HG03354 (cell line): ENCODE results near the gene IL1RL1.

Experiments used
- ATAC-seq: cut with Tn5 transposase; IDR thresholded peaks from one replicate; pipeline ENCODE4 v1.9.1; 2021; ENCODE audit warnings: mild to moderate bottlenecking; ENCODE audit not compliant: unreplicated experiment, poor library complexity, severe bottlenecking

IL1RL1 gene

DNA sequence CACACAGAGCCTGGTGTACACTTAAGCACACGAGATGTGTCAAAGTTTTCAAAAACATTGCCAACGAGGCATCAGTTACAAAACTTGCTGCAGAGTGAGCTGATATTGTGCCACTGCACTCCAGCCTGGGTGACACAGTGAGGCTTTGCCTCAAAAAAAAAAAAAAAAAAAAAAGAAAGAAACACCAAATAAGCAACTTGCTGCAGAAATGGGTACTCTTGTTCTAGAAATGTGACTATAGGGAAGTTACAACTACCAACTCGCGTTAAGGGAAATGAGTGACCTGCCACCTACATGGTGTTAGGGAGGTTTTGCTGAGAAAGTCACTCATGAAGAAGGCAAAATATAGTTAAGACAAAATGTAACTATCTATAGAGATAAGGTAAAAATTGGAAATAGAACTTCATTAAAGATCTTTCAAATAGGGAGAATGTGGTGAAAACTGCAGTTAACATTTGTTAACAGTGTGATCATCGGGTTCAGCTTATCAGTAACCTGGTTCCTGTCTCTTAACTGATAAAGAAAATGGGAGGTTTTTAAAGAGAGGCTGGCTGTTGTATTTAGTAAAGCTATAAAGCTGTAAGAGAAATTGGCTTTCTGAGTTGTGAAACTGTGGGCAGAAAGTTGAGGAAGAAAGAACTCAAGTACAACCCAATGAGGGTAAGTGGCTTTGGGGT lies at the start of gene IL1RL1:
IL1RL1 (plus strand) TSS at position 600 of the 677 bp plus-strand sequence. CDS start 26,702 bp downstream, outside the sequence.
- ATAC-seq, result no peak

DNA sequence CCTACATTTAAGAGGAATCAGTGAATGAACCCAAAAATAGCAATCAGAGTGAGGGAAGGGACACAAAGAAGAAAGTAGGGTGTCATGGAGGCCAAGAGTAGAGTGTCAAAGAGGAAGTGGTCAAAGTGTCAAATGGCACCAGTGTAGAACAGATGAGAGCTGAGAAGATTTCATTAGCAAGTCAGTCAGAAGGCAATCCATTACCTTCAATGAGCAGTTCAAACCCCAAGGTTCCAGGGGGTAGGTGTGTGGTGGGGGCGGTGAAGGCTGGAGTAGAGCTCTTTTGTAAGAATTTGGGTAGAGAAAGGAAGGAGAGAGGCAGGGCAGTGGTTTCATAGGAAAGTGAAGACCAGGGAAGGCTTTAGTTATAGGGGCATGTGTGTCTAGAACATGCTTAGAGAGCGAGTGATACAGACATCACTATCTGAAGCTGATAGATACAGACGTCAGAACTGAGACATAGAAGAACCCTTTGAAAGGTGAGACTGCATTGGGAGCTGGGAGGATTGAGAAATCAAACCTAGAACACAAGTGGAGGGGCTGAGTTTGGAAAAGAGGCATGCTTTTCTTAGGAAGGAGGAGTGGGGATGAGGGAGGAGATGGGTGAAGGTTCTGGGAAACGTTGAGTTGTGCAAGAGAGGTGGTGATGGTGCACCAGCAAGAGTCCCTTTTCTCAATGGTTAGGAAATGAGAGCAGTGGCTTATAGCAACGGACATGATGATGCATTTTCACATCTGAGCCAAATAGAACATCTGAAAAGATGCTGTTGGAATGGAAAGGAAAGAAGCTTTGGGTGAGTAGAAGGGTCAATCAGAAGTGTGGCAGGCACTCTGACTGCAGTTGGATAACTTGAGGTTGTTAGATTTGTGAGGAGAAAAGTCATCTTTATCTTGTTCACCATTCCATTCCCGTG lies 48.9 kb upstream of the IL1RL1 start:
- ATAC-seq, result no peak

GRCh38 chr2:102264952-102265351 lies 46.4 kb upstream of the IL1RL1 start:
- ATAC-seq, result no peak

DNA sequence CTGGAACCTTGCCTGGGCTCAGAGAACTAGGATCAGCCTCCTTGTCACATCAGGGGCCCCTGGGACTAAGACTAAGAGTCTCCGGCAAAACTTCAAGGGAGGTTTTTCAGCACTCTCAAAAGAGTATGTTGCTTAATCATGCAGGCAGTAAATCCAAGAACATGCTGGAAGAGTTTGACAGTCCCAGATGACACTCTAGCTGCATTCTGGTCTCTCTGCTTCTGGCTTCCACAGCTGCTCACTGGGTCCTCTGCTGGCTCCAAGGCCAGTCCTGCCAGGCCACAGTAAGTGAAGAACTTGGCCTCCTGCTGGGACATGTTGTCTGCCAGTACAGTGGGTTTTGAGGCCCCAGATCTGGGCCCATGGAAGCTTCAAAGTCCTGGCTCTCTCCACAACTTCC lies 45.2 kb upstream of the IL1RL1 start:
- ATAC-seq, result no peak

DNA sequence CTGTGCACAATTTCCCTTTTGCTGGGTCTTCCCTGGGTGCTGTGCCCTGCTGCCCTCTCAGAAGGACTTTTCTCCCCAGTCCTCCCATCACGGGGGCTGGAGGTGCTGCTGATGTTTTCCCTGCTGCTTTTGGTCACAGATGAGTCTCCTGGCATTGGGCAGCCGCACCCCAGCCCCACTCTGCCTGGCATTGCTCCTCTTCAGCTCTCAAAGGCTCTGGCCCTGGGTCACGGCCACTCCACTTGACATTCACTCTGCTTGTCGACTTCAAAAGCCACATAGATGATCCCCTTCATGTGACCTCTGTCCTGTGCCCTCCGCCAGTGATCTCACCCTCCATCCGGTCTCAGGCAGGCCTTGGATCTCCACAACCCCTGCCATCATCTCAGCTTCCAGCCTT lies 43.6 kb upstream of the IL1RL1 start:
- no peak for ATAC-seq

DNA sequence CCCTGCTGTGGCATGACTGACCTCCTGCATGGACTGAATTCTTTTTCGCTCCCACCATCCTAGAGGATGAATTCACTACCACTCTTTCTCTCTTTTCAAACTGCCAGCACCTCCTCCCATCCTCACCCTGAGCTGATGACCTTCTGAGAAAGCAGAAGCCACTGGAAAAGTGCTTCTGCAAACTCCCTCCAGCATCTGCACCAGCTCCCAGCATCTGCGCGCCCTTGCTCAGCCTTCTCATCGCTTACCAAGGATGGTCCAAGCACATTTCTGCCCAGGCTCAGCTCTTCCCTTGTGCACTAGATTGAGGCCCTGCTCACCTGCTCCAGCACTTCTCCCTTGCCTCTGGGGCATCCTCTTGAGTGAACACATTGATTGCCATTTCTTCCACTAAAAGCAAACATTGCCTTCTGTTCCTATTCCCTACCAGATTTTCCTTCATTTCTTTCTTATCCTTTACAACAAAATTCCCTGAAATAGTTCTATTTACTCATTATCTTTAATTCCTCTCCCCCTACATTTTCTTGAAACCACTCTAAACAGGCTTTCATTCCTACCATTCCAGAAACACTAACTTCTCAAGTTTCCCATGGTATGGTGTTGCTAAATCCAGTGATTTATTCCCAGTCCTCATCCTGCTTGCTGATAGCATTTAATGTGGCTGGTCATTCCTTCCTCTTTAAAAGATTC lies 42.7 kb upstream of the IL1RL1 start:
- no peak for ATAC-seq

GRCh38 chr2:102269200-102269524 lies 42.2 kb upstream of the IL1RL1 start:
- ATAC-seq, result no peak

DNA sequence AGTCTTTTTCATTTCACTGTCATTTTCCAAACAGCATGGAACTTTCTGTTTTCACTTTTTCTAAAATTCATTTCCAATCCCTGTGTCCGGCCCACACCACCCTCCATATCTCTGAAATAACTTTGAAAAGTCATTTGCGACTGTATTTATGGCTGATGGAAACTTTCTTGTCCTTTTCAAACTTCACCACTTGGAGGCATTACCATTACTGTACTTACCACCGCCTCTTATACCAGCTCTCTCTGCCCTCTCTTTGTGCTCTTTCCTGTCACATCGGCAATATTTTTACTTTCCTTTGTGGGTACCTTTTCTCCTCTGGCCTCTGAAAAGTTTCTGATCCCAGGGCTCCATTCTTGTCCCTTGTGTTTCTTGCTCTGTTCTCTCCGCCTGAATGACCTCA lies 39.5 kb upstream of the IL1RL1 start:
- no peak for ATAC-seq

GRCh38 chr2:102273619-102274211 lies 37.6 kb upstream of the IL1RL1 start:
- ATAC-seq, result no peak

DNA sequence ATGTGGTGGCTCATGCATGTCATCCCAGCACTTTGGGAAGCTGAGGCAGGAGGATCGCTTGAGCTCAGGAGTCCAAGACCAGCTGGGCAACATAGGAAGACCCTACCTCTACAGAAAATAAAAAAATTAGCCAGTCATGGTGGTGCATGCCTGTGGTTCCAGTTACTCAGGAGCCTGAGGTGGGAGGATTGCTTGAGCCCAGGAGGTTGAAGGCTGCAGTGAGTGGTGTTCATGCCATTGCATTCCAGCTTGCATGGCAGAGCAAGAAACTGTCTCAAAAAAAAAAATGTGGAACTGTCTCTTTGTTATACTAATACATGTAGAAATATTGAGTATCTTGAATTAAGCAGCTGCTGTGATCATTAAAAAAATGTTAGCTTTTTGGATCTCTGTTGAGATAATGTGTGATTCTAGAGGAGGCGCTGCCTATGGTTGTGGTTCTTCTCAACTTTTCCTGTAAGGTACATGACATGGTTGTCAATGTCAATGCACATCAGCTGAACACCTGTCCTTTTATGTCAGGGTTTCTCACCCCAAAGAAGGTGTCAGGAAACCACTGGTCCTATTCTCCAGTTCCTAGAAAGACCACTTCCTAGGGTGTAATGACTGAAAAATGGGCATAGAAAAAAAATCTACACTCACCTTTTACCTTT lies 34.7 kb upstream of the IL1RL1 start:
- ATAC-seq, result no peak

DNA sequence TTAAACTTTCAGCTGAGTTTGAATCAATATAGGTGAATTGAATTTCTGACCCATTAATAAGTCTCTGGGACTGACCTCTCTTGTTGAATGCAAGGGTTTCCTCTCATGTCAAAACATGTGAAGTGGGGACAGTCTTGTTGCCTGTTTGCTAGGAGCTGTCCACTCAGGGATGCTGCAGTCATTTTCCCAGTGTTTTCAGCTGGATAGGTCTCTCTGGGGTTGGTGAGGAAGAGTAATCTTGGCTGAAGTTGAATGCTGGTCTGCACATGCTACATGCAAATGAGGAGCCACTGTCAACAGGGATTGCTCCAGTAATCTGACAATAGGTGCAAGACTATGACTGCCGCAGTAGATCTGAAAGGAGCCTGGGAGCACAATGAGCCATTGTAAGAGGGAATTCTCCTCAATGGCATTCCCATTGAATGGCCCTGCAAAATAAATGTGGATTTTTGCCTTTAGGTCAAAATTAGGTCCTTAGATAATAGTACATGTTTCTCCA lies 34.1 kb upstream of the IL1RL1 start:
- ATAC-seq, result no peak

DNA sequence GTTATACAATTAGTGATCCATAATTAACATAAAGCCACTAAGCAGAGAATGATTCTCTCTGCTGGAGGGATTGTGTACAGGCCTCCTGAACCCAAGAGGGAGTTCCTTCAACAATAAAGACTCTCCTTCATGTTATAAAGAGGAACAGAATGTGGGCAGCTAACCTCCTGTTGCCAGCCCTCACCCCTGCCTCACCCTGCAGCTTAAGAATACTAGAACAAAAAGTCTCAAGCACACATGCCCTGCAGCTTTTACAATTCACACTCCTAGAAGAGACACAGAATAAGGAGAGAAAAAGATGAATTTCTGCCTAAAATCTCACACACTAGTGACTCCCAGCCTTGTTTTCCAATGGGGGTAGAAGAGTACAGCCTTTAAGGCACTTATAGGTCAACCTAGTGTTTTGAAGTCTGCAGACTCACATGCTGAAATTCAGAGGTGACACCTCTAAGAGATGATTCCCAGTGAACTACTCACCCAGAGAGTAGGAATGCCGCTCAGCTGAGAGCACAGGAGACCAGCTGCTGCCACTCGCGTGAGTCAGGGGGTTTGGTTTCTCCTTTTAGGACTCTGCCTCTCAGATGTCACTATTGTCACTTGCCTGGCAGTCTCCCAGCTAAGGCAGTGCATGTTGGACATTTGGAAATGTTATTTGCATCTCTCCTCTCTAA lies 32.5 kb upstream of the IL1RL1 start:
- ATAC-seq, result no peak

DNA sequence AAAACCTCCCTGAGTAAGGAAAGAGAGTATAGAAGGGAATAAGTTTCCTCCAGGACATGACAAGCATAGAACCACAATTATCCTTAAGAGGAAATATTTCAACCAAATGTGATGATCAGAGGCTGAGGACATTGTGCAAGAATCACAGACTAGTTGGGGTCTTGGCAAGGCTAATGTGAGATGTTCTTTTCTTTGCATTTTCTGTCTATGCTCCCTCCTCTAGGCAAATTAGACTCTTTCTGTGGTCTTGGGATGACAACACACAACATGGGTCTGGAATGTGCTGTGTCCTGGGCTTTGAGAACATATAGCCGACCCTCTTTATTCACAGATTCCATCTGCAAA lies 32.0 kb upstream of the IL1RL1 start:
- ATAC-seq, result no peak

DNA sequence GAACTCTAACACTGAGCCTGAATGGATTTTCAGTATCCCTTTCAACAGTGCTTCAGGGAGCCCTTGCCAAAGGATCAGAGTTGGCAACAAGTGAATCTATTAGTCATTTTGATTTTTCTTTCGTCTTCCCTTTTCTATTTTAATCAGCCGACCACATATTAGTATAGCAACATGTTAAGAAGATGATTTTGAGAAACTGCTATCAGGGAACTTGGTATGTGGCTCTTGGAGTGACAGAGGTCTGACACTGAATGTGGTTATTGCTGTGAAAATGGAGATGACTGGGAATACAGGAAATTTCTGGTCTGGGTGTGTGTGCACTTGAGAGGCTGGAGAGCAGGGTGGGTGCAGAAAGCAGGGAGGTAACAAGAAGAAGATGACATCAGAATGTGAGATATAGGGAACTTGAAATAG lies 28.7 kb upstream of the IL1RL1 start:
- ATAC-seq, result no peak

GRCh38 chr2:102283996-102284395 lies 27.4 kb upstream of the IL1RL1 start:
- no peak for ATAC-seq

DNA sequence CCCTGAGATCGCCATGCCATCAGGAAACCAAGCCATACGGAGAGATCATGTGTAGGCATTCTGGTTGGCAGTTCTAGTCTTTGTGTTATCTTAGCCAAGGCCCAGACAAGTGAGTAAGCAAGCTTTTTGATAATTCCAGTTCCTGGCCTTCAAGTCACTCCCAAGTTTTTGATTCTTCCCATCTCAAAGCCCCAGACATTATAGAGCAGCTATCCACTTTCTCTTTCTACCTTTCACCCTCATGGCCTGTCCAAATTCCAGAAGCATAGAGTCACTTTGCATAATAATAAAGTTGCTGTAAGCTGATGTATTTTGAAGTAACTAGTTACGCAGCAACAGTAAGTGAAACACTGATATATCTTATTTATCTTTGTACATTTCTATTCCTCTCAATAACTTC lies 26.8 kb upstream of the IL1RL1 start:
- ATAC-seq, result no peak

GRCh38 chr2:102285368-102285767 lies 26.0 kb upstream of the IL1RL1 start:
- ATAC-seq, result no peak

DNA sequence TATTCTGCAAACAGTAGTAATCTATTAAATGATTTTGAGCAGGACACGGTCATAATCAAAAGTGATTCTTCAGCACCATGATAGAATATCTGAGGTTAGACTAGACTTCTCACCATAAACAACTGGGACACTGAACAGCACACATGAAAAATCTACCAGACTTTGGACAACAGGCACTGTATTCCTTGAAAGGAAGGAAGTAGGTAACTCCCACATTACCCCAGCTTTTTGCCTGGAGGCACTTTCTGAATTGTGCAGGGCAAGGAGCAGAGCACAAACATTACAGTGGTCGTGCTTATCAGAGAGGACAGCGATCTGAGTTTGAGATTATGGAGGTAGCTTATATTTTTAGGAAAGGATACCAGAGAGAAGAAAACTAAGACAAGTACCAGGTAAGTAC lies 25.3 kb upstream of the IL1RL1 start:
- ATAC-seq, result no peak

DNA sequence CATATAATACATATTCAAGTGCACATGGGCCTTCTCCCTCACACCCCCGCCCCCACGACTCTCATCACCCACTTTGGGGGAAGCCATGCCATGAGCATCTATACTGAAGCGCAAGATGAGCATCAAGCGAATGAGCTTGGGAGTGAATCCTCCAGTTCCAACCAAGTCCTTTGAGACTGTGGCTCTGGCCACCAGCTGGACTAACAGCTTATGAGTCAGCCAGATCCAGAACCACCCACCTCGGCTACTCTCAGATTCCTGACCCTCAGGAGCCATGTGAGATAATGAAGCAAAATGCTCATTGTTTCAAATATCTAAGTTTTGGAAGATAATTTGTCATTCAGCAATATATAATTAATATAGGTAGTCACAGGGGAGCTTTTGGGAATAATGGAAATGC lies 22.2 kb upstream of the IL1RL1 start:
- ATAC-seq, result no peak
